ENCODE results near the gene VWA1. TPM values are rescaled to one million over a fixed set of nuclear protein-coding genes. Genes with fewer than 3 reads are reported as not detected.

The VWA1 gene, protein sequence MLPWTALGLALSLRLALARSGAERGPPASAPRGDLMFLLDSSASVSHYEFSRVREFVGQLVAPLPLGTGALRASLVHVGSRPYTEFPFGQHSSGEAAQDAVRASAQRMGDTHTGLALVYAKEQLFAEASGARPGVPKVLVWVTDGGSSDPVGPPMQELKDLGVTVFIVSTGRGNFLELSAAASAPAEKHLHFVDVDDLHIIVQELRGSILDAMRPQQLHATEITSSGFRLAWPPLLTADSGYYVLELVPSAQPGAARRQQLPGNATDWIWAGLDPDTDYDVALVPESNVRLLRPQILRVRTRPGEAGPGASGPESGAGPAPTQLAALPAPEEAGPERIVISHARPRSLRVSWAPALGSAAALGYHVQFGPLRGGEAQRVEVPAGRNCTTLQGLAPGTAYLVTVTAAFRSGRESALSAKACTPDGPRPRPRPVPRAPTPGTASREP
- total RNA-seq (31.5 and 40.4 TPM in 2 replicates), polyA plus RNA-seq (31.5 and 48.1 TPM in 2 replicates)

DNA sequence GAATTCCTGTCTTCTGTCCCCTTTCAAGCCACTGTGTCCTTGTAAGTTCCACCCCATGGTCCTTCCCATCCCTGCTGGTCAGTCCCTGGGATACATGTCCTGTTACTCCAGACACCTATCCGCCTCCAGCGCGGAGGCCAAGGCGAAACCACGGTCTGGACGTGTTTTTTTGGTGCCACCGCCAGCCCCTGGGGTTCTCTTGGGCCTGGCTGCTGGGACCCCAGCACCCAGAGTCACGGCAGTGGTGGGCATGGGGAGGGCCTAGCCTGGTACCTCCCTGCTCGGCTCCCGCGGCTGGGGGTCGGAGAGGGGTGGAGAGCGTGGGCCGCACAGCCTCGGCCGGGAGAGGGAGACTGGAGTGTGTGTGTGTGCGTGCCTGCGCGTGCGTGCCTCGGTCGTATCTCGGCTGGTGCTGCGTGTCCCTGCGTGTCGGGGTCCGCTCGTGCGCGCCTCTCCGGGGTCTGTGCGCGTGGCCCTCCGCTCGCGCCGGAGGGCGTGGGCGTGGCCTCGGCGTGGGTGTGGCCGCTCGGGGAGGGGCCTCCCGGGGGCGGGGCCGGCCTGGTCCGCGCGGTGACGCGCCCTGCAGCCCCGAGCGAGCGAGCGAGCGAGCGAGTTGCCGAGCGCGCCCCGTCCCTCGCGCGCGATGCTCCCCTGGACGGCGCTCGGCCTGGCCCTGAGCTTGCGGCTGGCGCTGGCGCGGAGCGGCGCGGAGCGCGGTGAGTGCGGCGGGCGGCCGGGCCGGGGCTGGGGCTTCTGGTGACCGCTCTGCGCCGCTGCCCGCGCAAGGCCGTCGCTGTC lies at the start of gene VWA1:
Gene VWA1 (plus strand): TSS at position 585 of the 798 bp plus-strand sequence. CDS start 59 bp downstream, at position 644.
- peak within 1 kb of the TSS; percentile 46 for H3K4me3 ChIP-seq
- no peaks in the 10 kb centered on the region for H3K9me3 ChIP-seq (ENCODE audit: low read depth)
- H3K36me3 ChIP-seq = no peaks in the 10 kb centered on the region
- TF ChIP-seq, protein P1, sequence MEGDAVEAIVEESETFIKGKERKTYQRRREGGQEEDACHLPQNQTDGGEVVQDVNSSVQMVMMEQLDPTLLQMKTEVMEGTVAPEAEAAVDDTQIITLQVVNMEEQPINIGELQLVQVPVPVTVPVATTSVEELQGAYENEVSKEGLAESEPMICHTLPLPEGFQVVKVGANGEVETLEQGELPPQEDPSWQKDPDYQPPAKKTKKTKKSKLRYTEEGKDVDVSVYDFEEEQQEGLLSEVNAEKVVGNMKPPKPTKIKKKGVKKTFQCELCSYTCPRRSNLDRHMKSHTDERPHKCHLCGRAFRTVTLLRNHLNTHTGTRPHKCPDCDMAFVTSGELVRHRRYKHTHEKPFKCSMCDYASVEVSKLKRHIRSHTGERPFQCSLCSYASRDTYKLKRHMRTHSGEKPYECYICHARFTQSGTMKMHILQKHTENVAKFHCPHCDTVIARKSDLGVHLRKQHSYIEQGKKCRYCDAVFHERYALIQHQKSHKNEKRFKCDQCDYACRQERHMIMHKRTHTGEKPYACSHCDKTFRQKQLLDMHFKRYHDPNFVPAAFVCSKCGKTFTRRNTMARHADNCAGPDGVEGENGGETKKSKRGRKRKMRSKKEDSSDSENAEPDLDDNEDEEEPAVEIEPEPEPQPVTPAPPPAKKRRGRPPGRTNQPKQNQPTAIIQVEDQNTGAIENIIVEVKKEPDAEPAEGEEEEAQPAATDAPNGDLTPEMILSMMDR (IDR thresholded peaks at IDR 0.05; ENCODE audit: low read depth, low read length) = peak; percentile 6
- peak within 1 kb of the TSS; percentile 79 for H3K27ac ChIP-seq
- peaks cover 2% of the 10 kb centered on the region for H3K27me3 ChIP-seq
- DNase-seq (ENCODE audit: low read depth in 1 of 2, low spot score in 1 of 2) = peak; percentile 80 to 82
- peaks cover 48% of the 10 kb centered on the region for H3K4me1 ChIP-seq (ENCODE audit: low read depth)

DNA sequence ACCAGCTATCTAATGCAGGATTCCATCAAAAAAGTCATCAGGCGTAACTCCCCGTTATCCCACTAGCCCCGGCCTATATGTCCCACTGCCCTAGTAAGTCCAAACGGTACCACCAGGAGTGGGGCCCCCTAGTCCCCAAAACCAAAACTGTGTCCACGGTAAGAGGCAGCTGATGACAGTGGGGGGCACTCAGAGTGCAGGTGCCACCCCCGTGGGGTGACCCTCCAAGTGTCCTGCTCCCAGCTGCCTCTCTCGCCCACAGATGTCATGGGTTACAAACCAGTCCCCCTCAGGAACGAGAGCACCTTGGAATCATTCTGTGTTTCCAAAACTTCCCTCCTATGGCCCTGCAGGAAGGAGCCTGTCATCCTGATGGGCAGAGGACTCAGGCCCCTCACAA lies 49.6 kb upstream of the VWA1 start:
- Histone ChIP-seq H3K27me3 (no peaks in the 10 kb centered on the region), H3K27ac (no peak overlapping the region), H3K36me3 (peaks cover 41% of the 10 kb centered on the region), H3K4me1 (ENCODE audit: low read depth) (no peaks in the 10 kb centered on the region), H3K9me3 (ENCODE audit: low read depth) (no peaks in the 10 kb centered on the region), H3K4me3 (no peak overlapping the region)
- TF ChIP-seq, protein P1 (IDR thresholded peaks at IDR 0.05; ENCODE audit: low read depth, low read length) = no peak
- DNase-seq (ENCODE audit: low read depth in 1 of 2, low spot score in 1 of 2) = no peak

DNA sequence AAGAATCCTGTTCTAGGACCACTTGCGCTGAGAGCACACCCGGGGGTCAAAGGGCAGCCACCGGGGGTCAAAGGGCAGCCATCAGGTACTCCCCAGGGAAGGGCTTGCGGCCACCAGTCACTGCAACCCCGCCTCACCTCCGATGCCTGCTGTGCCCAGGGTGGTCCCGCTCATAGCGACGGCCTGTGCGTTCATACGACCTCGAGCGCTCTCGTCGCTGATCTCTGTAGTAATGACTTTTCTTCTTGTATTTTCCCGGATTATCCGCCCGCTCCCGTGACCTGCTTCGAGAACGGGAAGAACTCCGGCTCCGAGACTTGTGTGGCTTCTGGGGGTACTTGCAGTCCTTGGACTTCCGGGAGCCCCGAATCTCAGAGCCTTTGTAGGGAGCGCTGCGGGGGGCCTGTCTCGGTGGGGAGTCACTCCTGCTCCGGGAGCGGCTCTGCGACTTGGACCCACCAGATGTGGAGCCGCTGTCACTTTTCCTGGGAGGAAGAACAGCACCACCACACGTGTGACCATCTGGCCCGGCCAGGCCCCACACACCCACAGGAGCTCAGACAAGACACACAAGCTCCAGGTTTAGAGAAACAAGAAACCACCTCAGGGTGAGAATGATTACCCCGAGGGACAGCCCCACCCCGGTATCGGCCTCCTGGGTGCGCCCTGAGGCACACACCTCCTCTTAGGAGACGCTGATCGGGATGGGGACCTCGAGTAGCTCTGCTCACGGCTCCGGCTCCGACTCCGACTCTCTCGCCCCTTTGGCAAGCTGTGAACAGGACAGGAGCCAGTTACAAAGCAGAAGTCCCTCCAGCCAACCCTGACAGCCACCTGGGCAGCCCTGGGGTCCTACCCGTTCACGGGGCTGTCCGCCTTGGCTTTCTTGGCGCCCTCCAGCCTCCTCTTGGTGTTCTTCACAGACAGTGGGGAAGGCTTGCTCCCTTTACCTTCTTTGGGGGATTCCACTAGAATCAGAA lies 48.1 kb upstream of the VWA1 start:
- Histone ChIP-seq H3K36me3 (peaks cover 55% of the 10 kb centered on the region), H3K4me1 (ENCODE audit: low read depth) (no peaks in the 10 kb centered on the region), H3K4me3 (no peak overlapping the region), H3K9me3 (ENCODE audit: low read depth) (no peaks in the 10 kb centered on the region), H3K27ac (no peak overlapping the region), H3K27me3 (no peaks in the 10 kb centered on the region)
- TF ChIP-seq, protein P1 (IDR thresholded peaks at IDR 0.05; ENCODE audit: low read depth, low read length) = no peak
- no peak for DNase-seq (ENCODE audit: low read depth in 1 of 2, low spot score in 1 of 2)

DNA sequence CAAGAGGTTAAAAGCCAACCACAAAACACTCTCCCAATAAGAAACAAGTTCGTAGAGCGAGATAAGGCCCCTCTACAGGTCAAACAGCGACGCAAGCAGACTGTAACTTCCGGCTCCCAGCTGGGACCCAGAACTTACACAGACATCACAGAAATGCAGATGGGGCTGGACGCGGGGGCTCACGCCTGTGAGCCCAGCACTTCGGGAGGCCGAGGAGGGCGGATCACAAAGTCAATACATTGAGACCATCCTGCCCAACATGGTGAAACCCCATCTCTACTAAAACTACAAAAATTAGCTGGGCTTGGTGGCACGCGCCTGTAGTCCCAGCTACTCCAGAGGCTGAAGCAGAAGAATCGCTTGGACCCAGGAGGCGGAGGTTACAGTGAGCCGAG lies 47.4 kb upstream of the VWA1 start:
- Histone ChIP-seq H3K36me3 (peaks cover 62% of the 10 kb centered on the region), H3K4me1 (ENCODE audit: low read depth) (no peaks in the 10 kb centered on the region), H3K27ac (no peak overlapping the region), H3K9me3 (ENCODE audit: low read depth) (no peaks in the 10 kb centered on the region), H3K4me3 (no peak overlapping the region), H3K27me3 (no peaks in the 10 kb centered on the region)
- DNase-seq (ENCODE audit: low read depth in 1 of 2, low spot score in 1 of 2) = no peak
- TF ChIP-seq, protein P1 (IDR thresholded peaks at IDR 0.05; ENCODE audit: low read depth, low read length) = no peak

DNA sequence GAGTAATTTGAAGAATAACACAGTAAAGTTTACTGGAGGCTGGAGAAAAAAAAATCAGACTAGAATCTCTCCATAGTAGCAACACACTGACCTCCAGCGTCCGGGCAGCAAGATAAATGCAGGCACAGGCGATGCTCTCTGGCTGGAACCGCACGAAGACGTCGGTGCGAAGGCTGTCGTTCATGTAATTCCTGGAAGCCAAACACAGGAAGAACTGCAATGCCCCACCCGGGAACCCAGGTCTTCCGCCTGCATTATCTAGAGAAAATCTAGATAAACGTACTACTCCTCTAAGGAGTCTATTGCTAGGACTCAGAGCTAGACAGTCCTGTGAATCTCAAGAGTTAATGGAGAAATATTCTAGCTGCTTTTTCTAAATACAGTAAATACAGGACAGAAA lies 44.8 kb upstream of the VWA1 start:
- Histone ChIP-seq H3K9me3 (ENCODE audit: low read depth) (no peaks in the 10 kb centered on the region), H3K4me1 (ENCODE audit: low read depth) (no peaks in the 10 kb centered on the region), H3K4me3 (no peak overlapping the region), H3K27me3 (no peaks in the 10 kb centered on the region), H3K27ac (no peak overlapping the region), H3K36me3 (peaks cover 83% of the 10 kb centered on the region)
- TF ChIP-seq, protein P1 (IDR thresholded peaks at IDR 0.05; ENCODE audit: low read depth, low read length) = no peak
- no peak for DNase-seq (ENCODE audit: low read depth in 1 of 2, low spot score in 1 of 2)

Data from cardiac muscle cell (in vitro differentiated cells and primary cell).